T-helper 2 cell treated with Interferon-gamma antibody and Interleukin-4, amounts not matched to agents 100 ng/mL and 5 ng/mL, for 36 hours (primary cell): Measurements from ENCODE around the gene ARL6IP1. TPM values are rescaled to one million over a fixed set of nuclear protein-coding genes. Genes with fewer than 3 reads are reported as not detected.

ENCODE experiments used
- intact Hi-C: fragments of 100-400 bp; cut with micrococcal nuclease; formaldehyde crosslinking; loops from one replicate; pipeline ENCODE4 v1.15.1; 2023
- total RNA-seq: library from RNA; stranded (reverse); gene quantifications from 2 replicates; pipeline ENCODE4 v1.2.3, GENCODE V29; 2022

ARL6IP1 gene
- 212 TPM in 2 replicates for total RNA-seq

- intact Hi-C loops = loop anchor here (1.0 to 10.0 kb wide), 6 partner anchors 11 to 266 kb away; partner anchors contain the start of genes COQ7, RPS15A and SMG1
These were observed at the start of gene ARL6IP1 for GRCh38 chr16:18801145-18801972. ARL6IP1 (minus strand) TSS chr16:18801549; CDS start chr16:18801466, 83 bp downstream.

GRCh38 chr16:18846416-18846815 lies 45.1 kb upstream of the ARL6IP1 start:
- intact Hi-C loops = no loop called here

- intact Hi-C loops = no loop called here
These were observed 41.2 kb upstream of the ARL6IP1 start for GRCh38 chr16:18842565-18842964.

GRCh38 chr16:18841833-18842525 lies 40.6 kb upstream of the ARL6IP1 start:
- intact Hi-C loops = no loop called here

- intact Hi-C loops = no loop called here
These were observed 38.2 kb upstream of the ARL6IP1 start for GRCh38 chr16:18839555-18839954.

GRCh38 chr16:18836702-18837101 lies 35.4 kb upstream of the ARL6IP1 start:
- intact Hi-C loops = no loop called here

- intact Hi-C loops = no loop called here
These were observed 33.5 kb upstream of the ARL6IP1 start for GRCh38 chr16:18834864-18835263.

- intact Hi-C loops = no loop called here
These were observed 32.6 kb upstream of the ARL6IP1 start for GRCh38 chr16:18833707-18834505.

- intact Hi-C loops = no loop called here
These were observed 31.3 kb upstream of the ARL6IP1 start for GRCh38 chr16:18832613-18833012.

- intact Hi-C loops = no loop called here
These were observed 30.7 kb upstream of the ARL6IP1 start for GRCh38 chr16:18832006-18832405.

- intact Hi-C loops = no loop called here
These were observed 27.9 kb upstream of the ARL6IP1 start for GRCh38 chr16:18829251-18829650.

GRCh38 chr16:18827890-18828289 lies 26.5 kb upstream of the ARL6IP1 start:
- intact Hi-C loops = no loop called here

GRCh38 chr16:18816286-18816685 lies 14.9 kb upstream of the ARL6IP1 start:
- intact Hi-C loops = no loop called here

- intact Hi-C loops = no loop called here
These were observed 10.6 kb upstream of the ARL6IP1 start for GRCh38 chr16:18811925-18812324.

GRCh38 chr16:18809165-18809564 lies 7.8 kb upstream of the ARL6IP1 start:
- intact Hi-C loops = loop anchor here (10.0 kb wide), 1 partner anchor 56 kb away; no protein-coding TSS in a partner anchor

GRCh38 chr16:18805257-18805773 lies 4.0 kb upstream of the ARL6IP1 start:
- intact Hi-C loops = loop anchor here (10.0 kb wide), 1 partner anchor 59 kb away; no protein-coding TSS in a partner anchor

- intact Hi-C loops = loop anchor here (10.0 kb wide), 1 partner anchor 60 kb away; no protein-coding TSS in a partner anchor
These were observed 3.2 kb upstream of the ARL6IP1 start for GRCh38 chr16:18804540-18804939.

- intact Hi-C loops = loop anchor here (10.0 kb wide), 1 partner anchor 61 kb away; no protein-coding TSS in a partner anchor
These were observed 2.5 kb upstream of the ARL6IP1 start for GRCh38 chr16:18803569-18804462.

GRCh38 chr16:18802767-18803343 lies 1.5 kb upstream of the ARL6IP1 start:
- intact Hi-C loops = loop anchor here (10.0 kb wide), 1 partner anchor 62 kb away; no protein-coding TSS in a partner anchor

- intact Hi-C loops = loop anchor here (1.0 to 10.0 kb wide), 6 partner anchors 10 to 267 kb away; partner anchors contain the start of genes COQ7, RPS15A and SMG1
These were observed 589 bp downstream of the ARL6IP1 start for GRCh38 chr16:18800775-18801144.
